Mucosa of descending colon (tissue), 3 donors: Measurements from ENCODE around the gene MOB1B. TPM values are rescaled to one million over a fixed set of nuclear protein-coding genes. Genes with fewer than 3 reads are reported as not detected.

Experiments
- ATAC-seq: fragments of 200-7000 bp; cut with Tn5 transposase; one replicate; pipeline ENCODE4 v1.9.1; 2020; ENCODE audit warnings: mild to moderate bottlenecking, moderate library complexity
- DNase-seq, 3 donors: peaks; one replicate each; pipeline ENCODE4 v3.0.0-alpha.2; 2020
- H3K36me3 ChIP-seq: fragments of 200-600 bp; one replicate; pipeline ENCODE4 v1.8.0; 2021; ENCODE audit warnings: low read depth, mild to moderate bottlenecking
- H3K4me1 ChIP-seq: fragments of 200-600 bp; one replicate; pipeline ENCODE4 v1.8.0; 2021; ENCODE audit warnings: low read depth, mild to moderate bottlenecking
- H3K4me3 ChIP-seq: fragments of 200-600 bp; one replicate; pipeline ENCODE4 v1.8.0; 2021; ENCODE audit warnings: mild to moderate bottlenecking
- H3K9me3 ChIP-seq: fragments of 200-600 bp; one replicate; pipeline ENCODE4 v1.8.0; 2021; ENCODE audit warnings: mild to moderate bottlenecking
- intact Hi-C, 2 donors: fragments of 100-400 bp; cut with DNase I in 1 of 2; cut with micrococcal nuclease in 1 of 2; formaldehyde crosslinking; loops; one replicate each; pipeline versions ENCODE4 v1.11.0 to v1.11.1; 2022; cut with DNase I, micrococcal nuclease
- long read RNA-seq, 2 donors: library from polyadenylated mRNA; unstranded; transcript quantifications; one replicate each; pipeline ENCODE4 v2.0.0, GENCODE V29; 2019 to 2021
- total RNA-seq, 3 donors: library from RNA; stranded (reverse); fragmentation: NEBNext Ultra II Directional in 2 of 3; extraction: Animal tissue kit (Norgen Biotek cat#: 25700) in 2 of 3; gene quantifications; one replicate each; pipeline versions ENCODE4 v1.2.1 to v1.2.4, GENCODE V29; 2021 to 2023
- TF ChIP-seq, protein P1 (sequence below): fragments of 200-600 bp; IDR thresholded peaks from one replicate; pipeline ENCODE4 v1.8.0; 2022; ENCODE audit warnings: antibody characterized with exemption, mild to moderate bottlenecking
- donor health status: DM: no; HTN: no; CAD: no; lungs with moderate emphysema.
- donor health status: DM: no; HTN: no; CAD: no.
- donor health status: DM: no; HTN: yes; CAD: no.

MOB1B gene
- 10 to 100 TPM; 12.2 to 22.3 (median 12.8) TPM for total RNA-seq
- long read RNA-seq, donor 1, full-length matches to known transcripts: 2 of 3 reads
- long read RNA-seq, donor 1, partial matches to known transcripts: 0 of 3 reads
- long read RNA-seq, donor 1, other reads (novel, unspliced or antisense): 1 of 3 reads
- long read RNA-seq, donor 2: 0 reads

DNA sequence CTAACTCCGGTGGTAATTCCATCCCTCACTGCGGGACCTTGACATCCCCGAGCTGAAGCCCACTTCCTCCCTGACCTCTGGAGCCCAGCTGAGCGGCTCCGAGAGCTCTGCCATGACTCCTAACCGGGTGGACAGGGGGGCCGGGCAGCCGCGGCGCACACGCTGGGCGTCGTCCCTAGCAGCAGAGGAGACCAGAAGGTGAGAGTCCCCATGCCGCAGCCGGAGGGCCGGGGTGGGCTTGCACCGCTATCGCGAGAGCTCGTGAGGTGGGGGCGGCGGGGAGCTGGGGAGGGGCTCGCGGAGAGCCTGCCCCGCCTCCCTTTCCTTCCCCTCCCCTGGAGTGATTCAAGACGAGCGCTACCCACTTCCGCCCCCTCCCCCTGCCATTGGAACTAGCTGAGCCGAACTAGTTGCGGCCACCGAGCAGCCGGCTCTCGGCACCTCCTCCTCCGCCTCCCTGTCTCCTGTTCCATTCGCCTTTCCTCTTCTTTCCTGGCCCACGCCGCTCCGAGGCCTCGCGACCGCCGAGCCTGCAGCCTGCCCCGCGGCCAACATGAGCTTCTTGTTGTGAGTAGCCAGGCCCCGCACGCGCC is at the start of gene MOB1B:
MOB1B (plus strand) TSS at position 386 of the 593 bp plus-strand sequence; CDS start at position 554, 168 bp downstream.
- intact Hi-C loops: no loop called here
- H3K9me3 ChIP-seq: no peaks in the 10 kb centered on the region
- ATAC-seq (peak; percentile 97), DNase-seq (peak; percentile 89 to 91 (median 91))
- H3K36me3 ChIP-seq: no peaks in the 10 kb centered on the region
- H3K4me3 ChIP-seq: peak within 1 kb of the TSS; percentile 48
- TF ChIP-seq, protein P1, sequence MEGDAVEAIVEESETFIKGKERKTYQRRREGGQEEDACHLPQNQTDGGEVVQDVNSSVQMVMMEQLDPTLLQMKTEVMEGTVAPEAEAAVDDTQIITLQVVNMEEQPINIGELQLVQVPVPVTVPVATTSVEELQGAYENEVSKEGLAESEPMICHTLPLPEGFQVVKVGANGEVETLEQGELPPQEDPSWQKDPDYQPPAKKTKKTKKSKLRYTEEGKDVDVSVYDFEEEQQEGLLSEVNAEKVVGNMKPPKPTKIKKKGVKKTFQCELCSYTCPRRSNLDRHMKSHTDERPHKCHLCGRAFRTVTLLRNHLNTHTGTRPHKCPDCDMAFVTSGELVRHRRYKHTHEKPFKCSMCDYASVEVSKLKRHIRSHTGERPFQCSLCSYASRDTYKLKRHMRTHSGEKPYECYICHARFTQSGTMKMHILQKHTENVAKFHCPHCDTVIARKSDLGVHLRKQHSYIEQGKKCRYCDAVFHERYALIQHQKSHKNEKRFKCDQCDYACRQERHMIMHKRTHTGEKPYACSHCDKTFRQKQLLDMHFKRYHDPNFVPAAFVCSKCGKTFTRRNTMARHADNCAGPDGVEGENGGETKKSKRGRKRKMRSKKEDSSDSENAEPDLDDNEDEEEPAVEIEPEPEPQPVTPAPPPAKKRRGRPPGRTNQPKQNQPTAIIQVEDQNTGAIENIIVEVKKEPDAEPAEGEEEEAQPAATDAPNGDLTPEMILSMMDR: no peak
- peaks cover 3% of the 10 kb centered on the region for H3K4me1 ChIP-seq

DNA sequence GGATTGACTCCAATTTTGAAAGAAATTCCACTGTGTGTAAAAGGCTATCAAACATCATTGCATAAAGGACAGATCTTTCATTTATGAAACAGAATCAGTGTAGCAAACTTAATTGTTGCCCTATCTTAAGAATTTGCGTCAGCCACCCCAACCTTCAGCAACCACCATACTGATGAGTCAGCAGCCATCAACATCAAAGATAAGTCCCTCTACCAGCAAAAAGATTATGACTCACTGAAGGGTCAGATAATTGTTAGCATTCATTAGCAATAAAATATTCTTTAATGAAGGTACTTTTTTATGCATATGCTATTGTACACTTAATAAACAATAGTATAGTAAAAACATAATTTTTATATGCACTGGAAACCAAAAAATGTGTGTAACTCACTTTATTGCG is 46.7 kb upstream of the MOB1B start:
- intact Hi-C loops: no loop called here
- ATAC-seq (no peak), DNase-seq (no peak)

DNA sequence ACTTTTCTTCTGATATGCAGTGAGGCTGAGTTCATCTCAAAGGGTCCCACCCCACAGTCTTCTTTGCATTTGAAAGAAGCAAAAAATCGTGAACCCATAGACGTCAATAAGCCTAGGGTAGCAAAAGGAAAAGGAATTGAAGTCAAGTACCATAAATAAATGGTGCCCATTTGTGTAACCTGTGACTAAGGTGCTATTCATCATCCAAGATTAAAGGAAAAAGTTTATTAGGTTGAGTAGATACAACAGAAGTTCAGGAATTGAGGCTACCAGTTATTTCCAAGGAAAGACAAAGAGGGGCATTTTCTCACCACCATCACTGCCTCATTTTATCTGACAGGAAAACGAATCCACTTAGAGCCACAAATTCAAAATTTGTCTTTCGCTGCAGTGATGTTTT is 43.7 kb upstream of the MOB1B start:
- no peaks in the 10 kb centered on the region for H3K4me1 ChIP-seq
- TF ChIP-seq, protein P1: no peak
- H3K36me3 ChIP-seq: no peaks in the 10 kb centered on the region
- no peak for ATAC-seq
- no peaks in the 10 kb centered on the region for H3K9me3 ChIP-seq
- H3K4me3 ChIP-seq: no peak overlapping the region
- intact Hi-C loops: no loop called here
- DNase-seq: no peak

More for the DNA sequence above, 46.7 kb upstream of the MOB1B start:
- TF ChIP-seq, protein P1: no peak
- Histone ChIP-seq H3K36me3 (no peaks in the 10 kb centered on the region), H3K4me1 (no peaks in the 10 kb centered on the region), H3K9me3 (no peaks in the 10 kb centered on the region), H3K4me3 (no peak overlapping the region)

DNA sequence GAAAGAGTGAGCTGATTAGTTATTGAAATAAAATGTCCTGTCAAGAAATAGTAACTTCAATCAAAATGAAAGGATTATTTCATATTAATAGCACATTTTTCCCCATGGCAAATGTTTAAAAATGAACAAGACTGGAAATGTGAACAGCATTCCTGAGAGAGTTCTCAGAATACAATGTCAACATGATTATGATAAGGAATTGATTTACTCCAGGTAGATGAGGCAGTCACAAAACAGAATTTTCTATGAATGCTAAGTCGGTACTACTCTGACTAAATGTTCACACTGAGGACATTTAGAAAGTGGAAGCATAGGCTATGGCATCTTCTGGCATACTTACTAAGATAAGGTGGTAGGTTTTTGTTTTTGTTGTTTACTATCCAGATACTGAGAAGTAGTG is 43.1 kb upstream of the MOB1B start:
- Histone ChIP-seq H3K4me1 (no peaks in the 10 kb centered on the region), H3K9me3 (no peaks in the 10 kb centered on the region), H3K36me3 (no peaks in the 10 kb centered on the region), H3K4me3 (no peak overlapping the region)
- DNase-seq (no peak), ATAC-seq (no peak)
- intact Hi-C loops: no loop called here
- TF ChIP-seq, protein P1: no peak

DNA sequence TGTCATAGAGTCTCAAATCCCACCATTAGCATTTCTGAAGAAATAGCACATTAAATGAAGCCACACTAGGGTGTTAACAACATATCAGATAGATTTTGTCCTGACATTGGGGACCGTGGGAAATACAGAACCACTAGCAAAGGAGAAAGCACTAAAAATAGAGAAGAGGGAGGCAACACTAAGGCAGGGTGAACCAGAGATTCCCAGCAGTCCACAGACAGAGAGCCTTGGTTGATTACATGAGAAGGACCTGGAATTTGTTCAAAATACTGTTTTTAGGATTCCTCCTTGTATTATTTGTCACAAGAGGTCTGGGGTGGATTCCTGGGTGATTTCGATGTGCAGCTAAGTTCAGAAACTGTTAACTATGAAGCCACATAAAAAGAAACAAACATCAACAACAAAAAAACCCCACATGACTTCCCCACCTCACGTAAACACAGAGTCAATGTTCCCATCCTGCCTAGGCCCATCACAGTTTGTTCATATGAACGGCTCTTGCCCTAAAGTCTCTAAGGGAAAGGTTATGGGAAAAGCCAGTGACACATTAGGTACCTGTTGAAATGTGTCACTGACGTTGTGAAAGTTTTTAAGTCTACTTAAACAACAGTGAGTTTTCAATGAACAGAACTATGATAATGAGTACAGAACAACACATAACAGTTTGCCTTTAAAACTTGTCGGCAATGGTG is 38.9 kb upstream of the MOB1B start:
- no peaks in the 10 kb centered on the region for H3K36me3 ChIP-seq
- H3K9me3 ChIP-seq: no peaks in the 10 kb centered on the region
- H3K4me1 ChIP-seq: no peaks in the 10 kb centered on the region
- no peak overlapping the region for H3K4me3 ChIP-seq
- ATAC-seq: no peak
- TF ChIP-seq, protein P1: no peak
- no peak for DNase-seq
- intact Hi-C loops: no loop called here
